ENCODE results near the gene PRDM12. TPM values are rescaled to one million over a fixed set of nuclear protein-coding genes. Genes with fewer than 3 reads are reported as not detected.
A peak's percentile ranks its signal among the peaks of the same experiment; 100 is the strongest.

Gene PRDM12
- 0.28 and 0.29 TPM in 2 replicates for total RNA-seq (2022)
- percentile 9 among the genes with signal in this experiment for Bru-seq, nascent RNA
- not detected for BruChase-seq, experiment 1, labeled RNA remaining after a 6-hour chase
- BruChase-seq, experiment 2, labeled RNA remaining after a 2-hour chase: percentile 5 among the genes with signal in this experiment
- long read RNA-seq, partial matches to known transcripts: 0 of 1 reads
- long read RNA-seq, other reads (novel, unspliced or antisense): 1 of 1 reads

- POLR2A ChIA-PET: no interaction called here
- Mint-ChIP-seq H3K27ac (ENCODE audit: low read depth, unreplicated experiment) (no peak within 1 kb of the TSS), H3K36me3 (ENCODE audit: insufficient read depth, unreplicated experiment) (no peaks in the 10 kb centered on the region), H3K27me3 (ENCODE audit: insufficient read depth, unreplicated experiment) (peaks cover 75% of the 10 kb centered on the region), H3K4me3 (ENCODE audit: unreplicated experiment) (no peak within 1 kb of the TSS), H3K9me3 (ENCODE audit: unreplicated experiment) (no peaks in the 10 kb centered on the region), H3K4me1 (ENCODE audit: insufficient read depth, unreplicated experiment) (no peaks in the 10 kb centered on the region)
- TF ChIP-seq CTCF (IDR thresholded peaks at IDR 0.05; ENCODE audit: unreplicated experiment): no peak
- no TSS peak for BruUV-seq (replicated peaks)
- CTCF ChIA-PET: no interaction called here
- intact Hi-C loops (cut with micrococcal nuclease): no loop called here
- DNase-seq (ENCODE audit: unreplicated experiment): no peak
Observed at GRCh38 chr9:130664251-130665028, at the start of gene PRDM12. PRDM12 (plus strand) TSS chr9:130664594; CDS start chr9:130664654, 60 bp downstream.

- BruUV-seq (replicated peaks): no TSS peak
- H3K27ac Mint-ChIP-seq (ENCODE audit: low read depth, unreplicated experiment): no peak overlapping the region
Observed at GRCh38 chr9:130616451-130616850, 47.9 kb upstream of the PRDM12 start.

GRCh38 chr9:130623466-130623865, 40.9 kb upstream of the PRDM12 start:
- no peak for DNase-seq (ENCODE audit: unreplicated experiment)
- no peaks in the 10 kb centered on the region for H3K4me1 Mint-ChIP-seq (ENCODE audit: insufficient read depth, unreplicated experiment)
- no peak overlapping the region for H3K4me3 Mint-ChIP-seq (ENCODE audit: unreplicated experiment)
- H3K9me3 Mint-ChIP-seq (ENCODE audit: unreplicated experiment): no peaks in the 10 kb centered on the region
- POLR2A ChIA-PET: interaction anchor here (1.5 kb wide), 1 partner anchor 18 kb away, joined by 3 read pairs; no protein-coding TSS in a partner anchor
- H3K27me3 Mint-ChIP-seq (ENCODE audit: insufficient read depth, unreplicated experiment): no peaks in the 10 kb centered on the region
- peaks cover 97% of the 10 kb centered on the region for H3K36me3 Mint-ChIP-seq (ENCODE audit: insufficient read depth, unreplicated experiment)
- CTCF ChIA-PET: interaction anchor here (0.7 to 1.5 kb wide), 2 partner anchors 30 to 738 kb away, joined by 3 to 6 read pairs; no protein-coding TSS in a partner anchor
- no peak overlapping the region for H3K27ac Mint-ChIP-seq (ENCODE audit: low read depth, unreplicated experiment)
- BruUV-seq (replicated peaks): no TSS peak
- intact Hi-C loops (cut with micrococcal nuclease): no loop called here
- no peak for TF ChIP-seq CTCF (IDR thresholded peaks at IDR 0.05; ENCODE audit: unreplicated experiment)

More at GRCh38 chr9:130616451-130616850, 47.9 kb upstream of the PRDM12 start:
- POLR2A ChIA-PET: no interaction called here
- peaks cover 93% of the 10 kb centered on the region for H3K36me3 Mint-ChIP-seq (ENCODE audit: insufficient read depth, unreplicated experiment)
- intact Hi-C loops (cut with micrococcal nuclease): no loop called here
- H3K4me3 Mint-ChIP-seq (ENCODE audit: unreplicated experiment): no peak overlapping the region
- TF ChIP-seq CTCF (IDR thresholded peaks at IDR 0.05; ENCODE audit: unreplicated experiment): no peak
- H3K27me3 Mint-ChIP-seq (ENCODE audit: insufficient read depth, unreplicated experiment): no peaks in the 10 kb centered on the region
- CTCF ChIA-PET: interaction anchor here (0.6 to 0.9 kb wide), 3 partner anchors 85 to 510 kb away, joined by 3 read pairs; no protein-coding TSS in a partner anchor
- DNase-seq (ENCODE audit: unreplicated experiment): no peak
- no peaks in the 10 kb centered on the region for H3K4me1 Mint-ChIP-seq (ENCODE audit: insufficient read depth, unreplicated experiment)
- H3K9me3 Mint-ChIP-seq (ENCODE audit: unreplicated experiment): no peaks in the 10 kb centered on the region

GRCh38 chr9:130624154-130624553, 40.2 kb upstream of the PRDM12 start:
- intact Hi-C loops (cut with micrococcal nuclease): no loop called here
- DNase-seq (ENCODE audit: unreplicated experiment): no peak
- H3K27ac Mint-ChIP-seq (ENCODE audit: low read depth, unreplicated experiment): no peak overlapping the region
- peaks cover 97% of the 10 kb centered on the region for H3K36me3 Mint-ChIP-seq (ENCODE audit: insufficient read depth, unreplicated experiment)
- H3K4me1 Mint-ChIP-seq (ENCODE audit: insufficient read depth, unreplicated experiment): no peaks in the 10 kb centered on the region
- POLR2A ChIA-PET: interaction anchor here (0.6 to 1.5 kb wide), 2 partner anchors 17 to 32 kb away, joined by 3 read pairs; no protein-coding TSS in a partner anchor
- no peaks in the 10 kb centered on the region for H3K9me3 Mint-ChIP-seq (ENCODE audit: unreplicated experiment)
- CTCF ChIA-PET: interaction anchor here (0.6 to 1.5 kb wide), 3 partner anchors 11 to 163 kb away, joined by 3 read pairs; no protein-coding TSS in a partner anchor
- H3K27me3 Mint-ChIP-seq (ENCODE audit: insufficient read depth, unreplicated experiment): no peaks in the 10 kb centered on the region
- H3K4me3 Mint-ChIP-seq (ENCODE audit: unreplicated experiment): no peak overlapping the region
- BruUV-seq (replicated peaks): no TSS peak
- no peak for TF ChIP-seq CTCF (IDR thresholded peaks at IDR 0.05; ENCODE audit: unreplicated experiment)
